GM18519 (cell line): ENCODE results near the gene MXD4.

Experiments
- ATAC-seq: cut with Tn5 transposase; IDR thresholded peaks from one replicate; pipeline ENCODE4 v1.9.1; 2021; ENCODE audit warnings: mild to moderate bottlenecking, moderate library complexity; ENCODE audit not compliant: unreplicated experiment, low FRiP score

Gene MXD4

DNA sequence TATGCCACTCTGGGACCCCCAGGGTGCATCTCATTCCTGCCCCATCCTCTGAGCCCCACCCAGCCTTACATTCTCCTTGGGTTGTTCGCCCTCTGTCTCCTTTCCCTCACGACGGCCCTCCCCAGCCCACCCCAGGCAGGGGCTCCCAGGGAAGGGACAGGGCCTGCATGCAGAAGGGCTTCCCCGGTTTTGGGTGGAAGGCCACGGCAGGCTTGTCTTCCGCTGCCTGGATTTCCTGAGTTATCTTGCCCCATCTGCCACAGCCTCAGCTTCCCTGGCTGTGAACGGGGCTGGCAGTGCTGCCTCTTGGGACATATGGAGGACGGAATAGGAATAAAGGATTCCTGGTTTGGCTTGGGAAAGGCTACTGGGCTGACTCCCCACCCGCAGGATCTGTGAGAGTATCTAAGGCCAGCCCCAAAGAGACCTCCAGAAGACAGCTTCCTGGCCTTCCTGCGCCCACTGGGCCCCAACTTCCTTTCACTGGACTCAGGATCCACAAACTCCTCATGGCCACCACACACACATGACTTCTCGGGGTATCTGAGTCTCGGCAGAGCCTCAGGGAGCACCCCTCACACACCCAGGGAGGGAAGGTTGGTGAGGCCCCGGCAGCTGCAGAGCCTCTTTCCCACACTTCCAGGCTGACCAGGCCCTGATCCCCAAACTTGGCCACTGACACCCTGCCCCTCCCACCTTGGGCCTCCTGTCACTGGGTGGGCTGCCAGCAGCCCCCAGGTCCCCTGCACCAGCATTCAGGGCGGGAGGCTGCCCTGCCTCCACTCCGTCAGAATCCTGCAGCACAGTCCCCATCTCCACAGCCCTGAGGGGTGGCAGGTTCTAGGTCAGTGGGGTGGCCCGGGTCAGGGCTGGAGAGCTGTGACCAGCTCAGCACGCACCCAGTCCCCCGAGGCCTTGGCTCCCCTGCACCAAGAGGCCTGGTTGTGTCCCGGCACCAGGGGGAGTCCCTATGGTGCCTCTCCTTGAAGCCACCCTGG, 3.5 kb upstream of the MXD4 start:
- no peak for ATAC-seq

DNA sequence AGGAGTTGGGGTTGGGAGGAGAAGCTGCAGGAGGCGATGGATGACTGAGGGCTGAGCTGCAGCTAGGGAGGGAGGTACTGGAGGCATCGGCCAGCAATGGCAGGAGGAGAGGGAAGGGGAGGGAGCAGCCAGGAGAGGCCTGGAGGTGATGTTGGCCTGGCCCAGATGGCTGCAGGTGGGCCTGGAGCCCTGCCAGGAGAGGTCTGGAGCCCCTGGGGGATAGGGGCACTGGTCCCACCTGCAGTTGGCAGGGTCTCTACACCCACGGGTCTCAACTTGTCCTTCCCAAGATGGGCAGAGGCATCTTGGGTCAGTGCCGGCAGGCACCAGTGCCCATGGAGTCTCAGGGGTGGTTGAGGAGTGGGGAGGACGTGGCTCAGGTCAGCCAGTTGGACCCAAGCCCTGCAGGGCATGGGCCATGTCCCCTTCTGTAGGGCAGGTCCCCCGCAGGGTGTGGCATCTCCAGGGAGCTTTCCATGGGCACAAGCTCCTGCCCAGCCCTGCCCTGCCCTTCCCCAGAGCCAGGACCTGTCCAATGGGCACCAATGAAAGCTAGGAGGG, 2.7 kb upstream of the MXD4 start:
- ATAC-seq = no peak

DNA sequence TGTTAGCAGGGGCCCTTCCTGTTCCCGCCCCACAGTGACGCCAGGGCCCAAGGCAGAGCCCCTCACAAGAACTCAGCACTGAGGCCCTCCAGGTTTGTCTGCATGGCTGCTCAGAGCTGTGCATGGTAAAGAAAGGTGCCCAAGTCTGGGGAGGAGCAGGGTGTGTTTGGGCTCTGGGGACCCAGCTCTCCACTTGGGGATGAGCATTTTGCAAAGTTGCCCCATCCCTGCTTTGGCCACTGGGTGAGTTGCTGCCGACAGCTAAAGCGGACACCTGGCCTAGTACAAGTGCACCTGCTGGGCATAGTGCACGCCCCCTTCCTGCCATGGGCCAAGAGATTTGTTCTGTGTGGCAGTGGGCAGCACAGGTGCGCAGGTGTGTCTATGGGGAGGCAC, 2.0 kb upstream of the MXD4 start:
- no peak for ATAC-seq

DNA sequence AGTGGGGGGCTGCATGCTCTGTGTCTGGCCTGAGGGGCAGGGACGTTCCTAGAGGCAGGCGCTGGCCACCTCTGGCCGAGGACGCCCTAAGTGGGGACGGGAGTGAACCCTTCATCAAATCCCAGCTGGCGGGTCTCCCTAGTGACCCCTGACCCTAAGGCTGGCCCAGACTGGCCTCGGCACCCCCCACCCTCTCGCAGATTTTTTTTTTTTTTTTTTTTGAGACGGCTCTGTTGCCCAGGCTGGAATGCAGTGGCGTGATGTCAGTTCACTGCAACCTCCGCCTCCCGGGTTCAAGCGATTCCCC, 988 bp upstream of the MXD4 start:
- no peak for ATAC-seq

DNA sequence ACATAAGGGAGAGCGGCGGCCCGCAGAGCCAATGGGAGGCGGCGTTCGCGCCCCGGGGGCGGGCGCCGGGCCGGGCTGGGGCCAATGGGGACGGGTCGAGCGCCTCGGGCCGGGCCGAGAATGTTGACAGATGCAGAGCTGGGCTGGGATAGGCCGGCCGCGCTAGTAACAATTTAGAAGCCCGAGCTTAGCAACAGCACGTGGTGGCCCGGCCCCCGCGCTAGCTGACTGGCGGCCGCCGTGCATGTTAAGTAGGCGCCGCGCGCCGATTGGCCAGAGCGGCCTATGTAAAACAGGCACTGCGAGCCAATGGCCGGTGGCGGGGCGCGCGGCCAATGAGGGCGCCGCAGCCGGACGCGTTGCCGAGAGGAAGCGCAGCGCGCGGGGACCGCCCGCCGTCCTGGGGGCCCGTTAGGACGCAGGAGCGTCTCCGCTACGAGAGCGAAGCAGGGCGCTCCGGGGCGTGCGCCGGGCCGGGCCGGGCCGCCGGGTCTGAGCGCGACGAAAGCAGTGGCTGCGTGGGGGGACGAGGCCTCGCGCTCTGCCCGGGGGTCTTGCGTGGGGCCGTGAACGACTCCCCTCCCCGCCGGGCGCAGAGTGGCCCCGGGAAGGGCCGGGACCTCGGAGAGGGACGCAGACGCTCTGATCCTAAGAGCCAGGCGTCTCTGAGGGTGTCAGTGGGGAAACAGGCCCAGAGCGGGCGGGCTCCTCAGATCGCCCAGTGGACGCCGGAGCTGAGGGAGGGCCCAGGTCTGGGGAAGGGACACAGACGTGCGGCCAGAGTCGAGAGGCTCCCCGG, 435 bp upstream of the MXD4 start:
- ATAC-seq = peak; percentile 81

DNA sequence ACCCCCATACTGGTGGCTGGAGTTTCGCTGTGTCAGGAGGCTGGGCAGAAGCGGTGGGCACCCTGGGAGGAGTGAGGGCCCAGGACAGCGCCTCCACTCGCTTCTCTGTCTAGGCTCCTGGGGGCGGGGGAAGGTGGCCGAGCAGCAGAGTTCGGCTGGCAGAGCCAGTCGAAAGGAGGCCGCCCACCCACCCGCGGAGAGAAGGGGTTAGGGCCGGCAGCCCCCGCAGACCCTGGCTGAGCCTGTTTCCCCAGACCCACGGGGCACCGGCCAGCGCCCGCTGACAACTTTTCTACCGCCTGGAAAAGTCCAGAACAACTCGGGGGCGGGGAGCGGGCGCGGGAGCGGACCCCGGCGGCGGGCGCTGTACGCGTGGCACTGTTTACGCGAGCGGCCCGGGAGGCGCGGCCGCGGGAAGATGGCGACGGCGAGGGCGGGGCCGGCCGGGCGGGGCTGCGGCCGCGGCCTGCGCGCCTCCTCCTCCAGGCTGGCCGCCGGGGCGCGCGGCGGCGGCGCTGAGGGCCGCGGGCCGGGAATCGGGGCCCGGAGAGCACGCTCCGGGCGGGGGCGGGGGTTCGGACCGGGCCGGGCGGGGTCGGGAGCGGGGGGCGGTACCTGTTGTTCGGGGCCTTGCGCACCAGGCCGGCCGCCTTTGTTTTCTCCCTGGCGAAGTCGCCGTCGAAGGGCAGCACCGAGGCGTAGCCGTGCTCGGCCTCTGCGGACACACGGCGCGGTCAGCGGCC, 628 bp downstream of the MXD4 start:
- ATAC-seq = no peak

DNA sequence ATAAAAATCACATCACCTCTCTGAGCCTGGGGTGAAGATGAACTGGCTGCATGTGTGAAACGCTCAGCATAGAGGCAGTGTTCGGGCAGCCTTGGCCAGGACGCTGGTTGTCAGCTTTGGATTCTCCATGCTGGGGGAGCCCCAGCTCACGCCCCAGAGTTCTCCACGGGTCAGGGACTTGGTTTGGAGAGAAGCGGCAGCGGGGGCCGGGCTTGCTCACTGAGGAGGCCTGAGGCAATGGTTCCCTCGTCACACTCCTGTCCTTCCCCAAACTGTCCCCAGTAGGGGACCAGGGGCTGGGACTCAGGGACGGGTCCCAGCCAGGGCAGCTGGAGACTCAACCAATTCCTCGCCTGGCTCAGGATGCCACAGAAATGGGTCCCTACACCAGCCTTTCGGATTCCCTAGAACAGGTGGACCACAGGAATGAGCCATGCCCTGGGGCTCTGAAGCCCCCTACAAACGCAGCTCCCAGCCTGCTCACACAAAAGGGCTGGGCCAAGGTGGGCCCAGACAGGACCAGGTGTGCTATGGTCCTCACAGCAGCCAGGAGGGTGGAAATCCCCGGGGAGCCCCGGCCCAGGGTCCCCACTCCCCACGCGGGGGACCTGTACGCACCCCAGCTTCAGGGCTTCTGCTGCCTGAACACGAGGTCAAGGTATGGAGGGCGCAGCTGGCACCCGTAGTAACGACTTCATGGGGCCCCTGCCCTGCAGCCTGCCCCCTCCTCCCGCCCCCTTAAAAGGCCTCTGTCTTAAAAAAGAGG, 1.4 kb downstream of the MXD4 start:
- ATAC-seq = no peak

DNA sequence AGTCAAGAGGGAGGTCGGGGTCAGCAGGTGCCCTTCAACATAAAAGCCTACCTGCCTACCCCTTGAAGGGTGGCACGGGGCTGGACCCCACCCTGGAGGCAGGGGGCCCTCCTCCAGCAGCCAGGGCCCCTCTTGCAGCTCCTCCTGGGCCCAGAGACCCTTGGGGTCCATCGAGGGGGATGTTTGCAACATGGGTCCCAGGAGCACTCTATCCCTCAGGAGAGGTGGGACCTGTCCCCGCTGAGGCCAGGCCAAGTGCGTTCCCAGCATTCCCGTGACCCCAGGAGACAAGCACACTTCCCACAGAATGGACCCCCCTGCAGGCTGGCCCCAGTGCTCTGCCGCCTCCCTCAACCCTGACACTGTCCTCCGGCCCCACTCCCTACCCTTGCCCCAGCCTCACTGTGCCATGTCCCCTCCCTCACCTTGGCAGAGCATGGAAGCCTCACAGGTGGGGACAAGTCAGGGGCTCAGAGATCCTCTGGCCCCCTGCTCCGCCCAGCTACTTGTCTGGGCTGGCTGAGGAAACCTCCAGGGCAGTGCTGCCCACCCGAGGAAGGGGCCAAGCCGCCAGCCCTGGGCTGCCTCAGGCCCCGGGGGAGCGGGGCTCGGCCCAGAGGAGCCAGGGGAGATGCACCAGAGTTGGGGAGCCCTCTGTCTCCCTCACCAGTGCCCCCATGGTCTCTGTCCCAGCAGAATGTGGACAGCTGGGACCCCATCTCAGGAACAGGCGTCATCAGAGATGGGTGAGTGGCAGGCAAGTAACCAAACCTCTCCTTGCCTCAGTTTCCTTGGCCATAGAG, 2.2 kb downstream of the MXD4 start:
- ATAC-seq = no peak

DNA sequence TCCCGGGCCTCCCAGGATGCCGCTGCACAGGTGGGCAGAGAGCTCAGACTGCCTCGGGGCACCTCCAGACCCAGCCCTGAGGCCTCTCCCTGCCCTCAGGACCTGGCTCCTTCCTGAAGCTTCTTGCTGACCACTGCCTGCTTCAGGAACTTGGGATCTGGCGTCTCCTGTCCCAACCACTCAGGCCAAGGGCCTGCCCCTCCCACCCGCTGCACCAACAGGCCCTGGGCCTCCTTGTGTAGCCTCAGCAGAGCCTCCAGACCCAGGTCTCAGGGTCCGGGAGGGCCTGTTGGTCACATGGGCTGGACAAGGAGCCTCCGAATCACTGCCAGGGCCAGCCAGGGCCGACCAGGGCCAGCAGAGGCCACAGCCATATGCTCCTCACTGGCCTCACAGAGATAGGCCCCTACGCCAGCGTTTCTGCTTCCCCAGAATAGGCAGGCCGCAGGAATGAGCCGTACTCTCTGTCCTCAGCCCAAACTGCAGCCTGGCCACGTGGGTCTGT, 2.8 kb downstream of the MXD4 start:
- ATAC-seq = no peak

DNA sequence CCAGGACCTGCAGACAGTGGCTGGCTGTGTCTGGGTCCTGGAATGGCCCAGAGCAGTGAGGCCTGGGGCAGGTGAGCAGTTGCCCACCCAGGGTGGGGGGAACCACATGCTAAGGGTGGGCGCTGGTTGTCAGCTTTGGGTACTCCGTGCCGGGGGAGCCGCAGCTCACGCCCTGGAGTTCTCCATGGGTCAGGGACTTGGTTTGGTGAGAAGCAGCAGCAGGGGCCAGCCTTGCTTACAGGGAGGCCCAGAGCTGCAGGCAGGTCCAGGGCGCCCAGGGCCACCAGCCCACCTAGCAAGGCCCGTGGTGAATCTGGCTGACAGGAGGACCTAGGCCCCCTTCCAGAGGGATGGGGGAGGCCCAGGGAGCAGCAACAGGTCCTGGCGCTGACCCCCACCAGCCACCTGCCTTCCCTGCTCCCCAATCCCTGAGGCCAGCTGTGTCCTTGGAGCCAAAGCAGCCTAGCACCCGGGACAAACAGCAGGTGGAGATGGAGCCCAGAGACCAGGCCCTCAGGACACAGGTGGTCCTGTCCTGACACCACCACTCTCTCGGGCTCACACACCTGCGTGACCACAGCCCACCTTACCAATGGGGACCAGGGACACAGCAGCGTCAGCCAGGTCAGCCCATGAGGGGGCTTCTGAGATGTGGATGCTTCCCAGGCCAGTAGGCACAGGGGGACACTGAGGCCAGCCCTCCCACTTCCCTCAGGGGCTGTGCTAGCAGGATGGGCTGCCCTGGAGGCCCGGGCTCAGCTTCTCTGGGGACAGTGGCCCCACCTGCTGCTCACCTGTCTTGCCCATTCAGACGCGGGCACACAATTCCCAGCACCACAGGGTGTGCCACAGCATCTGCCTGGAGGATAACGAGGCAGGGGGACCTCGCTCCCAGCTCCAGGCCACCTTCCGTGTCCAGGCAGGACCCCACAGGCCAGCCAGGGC, 3.5 kb downstream of the MXD4 start:
- no peak for ATAC-seq

DNA sequence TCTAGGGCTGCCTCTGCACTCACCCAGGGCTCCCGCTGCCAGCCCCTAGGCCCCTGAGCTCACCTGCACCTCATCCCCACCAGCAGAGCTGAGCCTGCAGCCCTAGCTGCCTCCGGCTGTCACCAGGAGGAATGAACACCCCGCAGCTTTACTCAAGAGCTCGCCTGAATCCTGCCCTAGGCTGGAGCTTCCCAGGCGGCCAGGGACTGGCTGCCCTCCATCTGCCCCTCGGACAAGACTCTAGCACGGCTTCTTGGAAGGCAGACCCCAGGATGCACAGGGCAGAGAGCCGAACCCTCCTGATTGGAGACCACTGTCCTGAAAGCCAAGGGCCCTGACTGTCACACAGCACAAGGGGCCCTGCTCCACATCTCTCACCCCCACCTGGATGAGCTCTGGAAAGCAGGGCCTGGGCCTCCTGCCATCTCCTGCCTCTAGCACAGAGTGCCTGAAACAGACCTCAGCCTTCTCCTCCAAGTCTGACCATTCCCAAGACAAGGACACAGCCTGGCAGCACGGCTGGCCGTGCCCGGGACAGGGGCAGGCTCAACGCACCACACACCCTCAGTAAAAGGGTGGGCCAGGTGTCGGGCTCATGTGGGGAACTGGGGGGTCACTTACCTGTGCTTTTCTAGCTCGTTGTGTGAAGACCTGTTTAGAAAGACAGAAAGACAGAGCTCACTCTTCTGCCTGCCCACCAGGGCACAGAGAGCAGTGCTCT, 4.4 kb downstream of the MXD4 start:
- ATAC-seq = no peak

DNA sequence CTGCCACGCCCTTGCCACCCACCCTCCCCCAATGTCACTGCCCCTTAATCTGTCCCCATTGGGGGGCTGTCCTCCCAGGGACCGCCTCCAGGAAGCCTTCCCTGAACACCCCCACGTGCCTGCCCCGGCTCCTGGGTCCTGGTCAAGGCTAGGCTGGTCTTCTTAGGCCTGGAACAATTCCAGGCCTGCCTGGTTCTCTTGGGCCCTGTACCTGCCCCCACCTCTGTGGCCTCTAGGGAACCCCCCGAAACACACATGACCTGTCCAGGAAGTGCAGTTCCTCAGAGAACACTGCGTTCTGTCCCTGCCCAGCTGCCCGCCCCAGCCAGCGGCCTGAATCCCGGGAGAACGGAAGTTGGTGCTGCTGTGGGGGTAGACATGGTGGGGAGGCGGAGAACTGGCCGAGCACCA, 5.1 kb downstream of the MXD4 start:
- ATAC-seq = no peak

DNA sequence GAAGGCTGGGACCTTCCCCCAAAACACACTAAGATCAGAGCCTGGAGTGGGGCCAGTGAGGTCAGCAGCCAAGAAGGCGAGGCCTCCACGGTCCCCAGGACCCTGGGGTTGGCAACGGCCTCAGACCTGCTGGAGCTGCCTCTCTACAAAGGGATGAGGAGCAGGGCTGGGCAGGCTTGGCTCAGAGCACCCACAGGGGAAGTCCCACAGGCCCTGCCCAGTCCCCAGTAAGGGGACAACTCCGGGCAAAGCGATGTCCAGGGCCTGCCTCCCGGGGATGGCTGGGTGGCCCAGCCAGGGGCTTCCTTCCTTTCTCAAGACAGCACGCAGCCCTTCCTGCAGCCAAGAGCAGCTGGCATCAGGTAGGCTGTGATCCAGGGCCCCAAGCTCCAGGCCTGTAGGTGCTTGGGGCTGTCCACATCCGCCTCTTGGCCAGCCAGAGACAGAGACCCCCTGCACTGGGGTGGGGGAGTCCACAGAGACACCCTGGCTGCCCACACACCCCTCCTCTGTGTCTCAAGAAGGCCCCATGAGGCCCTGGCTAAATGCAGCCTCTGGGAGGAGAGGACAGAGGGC, 5.7 kb downstream of the MXD4 start:
- ATAC-seq = no peak

DNA sequence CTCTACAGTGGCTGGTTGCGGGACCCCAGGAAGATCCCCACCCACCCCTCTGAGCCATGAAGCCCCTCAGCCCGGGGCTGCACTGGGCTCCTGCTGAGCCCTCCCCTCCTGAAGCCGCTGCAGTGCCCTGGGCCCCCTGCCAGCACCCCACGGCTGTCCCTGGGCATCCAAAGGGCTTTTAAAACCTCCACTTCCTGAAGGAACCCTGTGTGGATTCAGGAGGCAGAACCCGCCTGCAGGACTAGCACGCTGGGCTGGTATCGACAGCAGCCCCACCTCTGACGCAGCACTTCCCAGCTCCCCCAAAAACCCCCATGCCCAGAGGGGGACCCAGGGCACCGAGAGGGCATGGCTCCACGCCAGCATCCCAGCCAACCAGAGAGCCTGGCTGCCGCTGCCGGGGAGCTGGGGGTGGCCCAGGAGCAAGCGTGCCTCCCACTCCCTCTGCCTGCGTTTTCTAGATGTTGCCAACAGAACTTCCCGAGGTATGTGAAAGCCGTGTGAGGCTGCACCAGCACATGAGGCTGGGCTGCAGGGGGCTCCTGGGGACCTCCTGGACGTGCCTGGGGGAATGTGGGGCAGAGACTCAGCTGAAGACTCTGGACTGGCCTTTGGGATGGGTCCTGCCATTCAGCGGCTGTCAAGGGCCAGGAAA, 6.3 kb downstream of the MXD4 start:
- no peak for ATAC-seq

DNA sequence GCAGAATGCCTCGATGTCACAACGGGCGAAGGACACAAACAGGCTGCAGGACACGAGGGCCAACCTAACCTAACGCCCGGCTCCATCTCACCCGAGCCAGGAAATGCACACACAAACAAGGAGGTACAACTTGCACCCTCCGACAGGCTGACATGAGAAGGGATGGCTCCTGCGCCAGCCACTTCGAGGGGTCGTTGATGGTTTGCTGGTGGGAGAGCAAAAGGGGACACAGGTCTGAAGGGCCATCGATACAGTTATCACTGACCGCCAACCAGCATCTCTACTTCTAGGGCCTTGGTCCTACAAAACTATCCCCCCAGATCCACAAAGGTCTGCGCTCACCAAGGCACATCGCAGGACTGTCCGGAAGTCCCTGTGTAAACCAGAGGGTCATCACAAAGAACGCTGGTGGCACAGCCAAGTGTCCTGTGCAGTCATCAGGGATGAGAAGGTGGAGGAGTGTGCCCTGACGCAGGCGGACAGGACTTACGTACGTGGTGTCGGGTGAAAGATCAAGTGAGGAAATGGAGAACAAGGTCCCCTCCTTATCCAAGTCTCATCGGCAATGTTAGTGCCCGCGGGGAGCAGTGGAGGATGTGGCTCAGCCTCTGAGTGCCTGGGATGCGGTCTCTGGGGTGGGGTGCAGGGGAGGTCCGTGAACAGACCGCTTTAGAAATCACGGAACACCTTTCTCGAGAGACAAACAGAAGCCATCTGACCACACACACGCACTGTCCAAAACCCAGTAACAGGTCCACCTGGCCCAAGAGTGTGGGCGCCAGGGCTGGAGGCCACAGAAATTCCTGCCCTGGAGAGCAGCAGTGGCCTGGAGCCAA, 7.0 kb downstream of the MXD4 start:
- no peak for ATAC-seq
